ENCODE measurements around the gene PSMD3. TPM values are rescaled to one million over a fixed set of nuclear protein-coding genes. Genes with fewer than 3 reads are reported as not detected.

The PSMD3 gene
- total RNA-seq, 1 donor from 2014 or later: 116 TPM

DNA sequence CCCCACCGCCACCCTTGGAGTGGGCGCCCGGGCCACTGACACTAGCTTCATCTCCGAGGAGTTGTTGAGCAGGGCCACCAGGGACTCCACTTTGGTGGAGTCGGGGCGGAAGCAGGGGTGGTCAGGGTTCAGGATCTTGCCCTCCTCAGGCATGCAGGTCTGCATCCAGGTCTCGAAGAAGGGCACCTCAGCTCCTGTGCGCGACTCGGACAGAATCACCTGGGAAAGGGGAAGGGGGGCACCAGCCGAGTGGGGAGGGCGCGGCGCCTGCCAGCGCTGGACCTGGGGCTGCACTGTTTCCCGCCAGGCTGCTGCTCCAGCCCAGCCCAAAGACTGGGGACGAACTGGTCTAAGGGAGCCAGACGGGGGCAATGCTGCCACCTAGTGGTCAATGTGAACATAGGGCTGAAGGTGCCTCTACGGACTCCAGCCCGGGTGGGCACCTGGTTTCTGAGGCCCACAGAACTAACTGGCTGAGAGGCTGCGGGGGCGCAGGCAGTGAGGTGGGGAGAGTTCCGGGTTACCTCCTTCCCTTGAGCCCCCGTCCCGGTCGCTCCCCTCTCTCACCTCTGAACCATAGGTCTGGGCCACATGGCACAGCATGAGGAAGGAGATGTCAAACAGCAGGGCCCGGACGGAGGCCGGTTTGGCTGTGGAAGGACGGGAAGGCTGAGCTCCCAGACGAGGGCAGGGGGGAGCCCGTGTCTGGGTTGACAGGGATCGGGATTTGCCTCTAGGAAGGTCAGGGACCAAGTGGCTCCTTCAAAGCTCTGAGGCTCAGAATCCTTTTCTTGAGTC is 46.4 kb downstream of the PSMD3 start:
- Mint-ChIP-seq H3K27ac (no peak overlapping the region), H3K4me3 (no peak overlapping the region), H3K36me3 (peaks cover 17% of the 10 kb centered on the region), H3K9me3 (no peaks in the 10 kb centered on the region), H3K4me1 (ENCODE audit: unreplicated experiment) (peaks cover 8% of the 10 kb centered on the region), H3K27me3 (no peaks in the 10 kb centered on the region)
- peak; percentile 84 for DNase-seq (ENCODE audit: extremely low spot score, unreplicated experiment)
- TF ChIP-seq, protein P1, sequence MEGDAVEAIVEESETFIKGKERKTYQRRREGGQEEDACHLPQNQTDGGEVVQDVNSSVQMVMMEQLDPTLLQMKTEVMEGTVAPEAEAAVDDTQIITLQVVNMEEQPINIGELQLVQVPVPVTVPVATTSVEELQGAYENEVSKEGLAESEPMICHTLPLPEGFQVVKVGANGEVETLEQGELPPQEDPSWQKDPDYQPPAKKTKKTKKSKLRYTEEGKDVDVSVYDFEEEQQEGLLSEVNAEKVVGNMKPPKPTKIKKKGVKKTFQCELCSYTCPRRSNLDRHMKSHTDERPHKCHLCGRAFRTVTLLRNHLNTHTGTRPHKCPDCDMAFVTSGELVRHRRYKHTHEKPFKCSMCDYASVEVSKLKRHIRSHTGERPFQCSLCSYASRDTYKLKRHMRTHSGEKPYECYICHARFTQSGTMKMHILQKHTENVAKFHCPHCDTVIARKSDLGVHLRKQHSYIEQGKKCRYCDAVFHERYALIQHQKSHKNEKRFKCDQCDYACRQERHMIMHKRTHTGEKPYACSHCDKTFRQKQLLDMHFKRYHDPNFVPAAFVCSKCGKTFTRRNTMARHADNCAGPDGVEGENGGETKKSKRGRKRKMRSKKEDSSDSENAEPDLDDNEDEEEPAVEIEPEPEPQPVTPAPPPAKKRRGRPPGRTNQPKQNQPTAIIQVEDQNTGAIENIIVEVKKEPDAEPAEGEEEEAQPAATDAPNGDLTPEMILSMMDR (conservative IDR thresholded peaks at IDR 0.05): peak; percentile 97

DNA sequence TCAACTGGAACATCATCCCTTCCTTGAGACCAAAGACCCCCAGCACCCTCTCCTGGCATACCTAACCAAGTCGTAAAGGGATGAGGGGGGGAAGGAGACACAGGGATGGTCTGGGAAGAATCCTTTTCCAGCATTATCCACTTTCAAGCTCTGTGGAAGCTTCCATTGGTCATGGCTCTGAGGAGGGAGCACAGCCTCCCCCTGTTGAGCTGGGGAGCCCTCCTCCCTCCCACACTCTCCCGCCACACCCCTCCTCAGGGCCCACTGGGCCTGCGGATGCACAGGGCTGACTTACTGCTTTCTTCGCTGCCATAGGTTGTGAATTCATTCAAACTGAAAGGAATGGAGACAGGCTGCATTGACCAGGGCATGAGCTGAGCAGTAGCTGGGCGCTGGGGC is 47.0 kb downstream of the PSMD3 start:
- Mint-ChIP-seq H3K27me3 (no peaks in the 10 kb centered on the region), H3K36me3 (peaks cover 18% of the 10 kb centered on the region), H3K27ac (no peak overlapping the region), H3K9me3 (no peaks in the 10 kb centered on the region), H3K4me1 (ENCODE audit: unreplicated experiment) (peaks cover 8% of the 10 kb centered on the region), H3K4me3 (no peak overlapping the region)
- DNase-seq (ENCODE audit: extremely low spot score, unreplicated experiment): no peak
- TF ChIP-seq, protein P1 (conservative IDR thresholded peaks at IDR 0.05): no peak

DNA sequence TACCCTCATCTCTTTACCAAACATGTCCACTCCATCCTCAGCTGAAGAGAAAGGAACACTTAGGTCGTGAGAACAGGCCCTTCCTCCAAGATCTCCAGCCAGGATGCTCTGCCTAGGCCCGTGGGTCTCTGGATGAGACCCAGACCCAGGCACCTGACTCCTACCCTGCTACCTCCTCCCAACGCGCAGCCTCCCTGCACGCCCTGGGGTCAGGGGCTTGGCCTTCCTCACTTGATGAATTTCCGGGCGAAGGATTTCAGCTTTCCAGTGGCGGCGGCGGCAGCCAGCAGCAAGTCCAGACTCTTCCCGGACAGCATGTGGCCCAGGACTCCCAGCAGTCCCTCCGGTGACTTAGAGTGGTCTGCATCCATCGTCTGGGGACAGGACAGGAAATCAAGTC is 48.0 kb downstream of the PSMD3 start:
- peaks cover 18% of the 10 kb centered on the region for H3K36me3 Mint-ChIP-seq
- TF ChIP-seq, protein P1 (conservative IDR thresholded peaks at IDR 0.05): no peak
- DNase-seq (ENCODE audit: extremely low spot score, unreplicated experiment): no peak
- no peaks in the 10 kb centered on the region for H3K27me3 Mint-ChIP-seq
- no peak overlapping the region for H3K27ac Mint-ChIP-seq
- H3K4me1 Mint-ChIP-seq (ENCODE audit: unreplicated experiment): peaks cover 4% of the 10 kb centered on the region
- H3K9me3 Mint-ChIP-seq: no peaks in the 10 kb centered on the region
- H3K4me3 Mint-ChIP-seq: no peak overlapping the region

DNA sequence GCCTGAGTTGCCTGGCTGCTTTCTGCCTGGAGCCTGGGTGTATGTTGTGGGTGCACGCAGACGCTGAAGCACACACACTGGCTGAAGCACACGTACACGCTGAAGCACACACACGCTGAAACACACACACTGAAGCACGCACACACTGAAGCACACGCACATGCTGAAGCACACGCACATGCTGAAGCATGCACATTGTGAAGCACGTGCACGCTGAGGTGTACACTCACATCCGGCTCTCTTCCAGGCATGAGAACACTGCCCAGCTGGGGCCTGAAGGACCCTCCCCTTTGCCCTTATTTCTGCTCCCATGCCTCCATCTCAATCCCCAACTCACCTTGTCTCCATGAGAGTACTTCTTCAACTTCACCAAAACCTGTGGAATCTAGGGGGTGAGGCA is 51.1 kb downstream of the PSMD3 start:
- Mint-ChIP-seq H3K4me3 (no peak overlapping the region), H3K4me1 (ENCODE audit: unreplicated experiment) (no peaks in the 10 kb centered on the region), H3K27ac (no peak overlapping the region), H3K27me3 (no peaks in the 10 kb centered on the region), H3K9me3 (no peaks in the 10 kb centered on the region), H3K36me3 (peaks cover 15% of the 10 kb centered on the region)
- DNase-seq (ENCODE audit: extremely low spot score, unreplicated experiment): no peak
- TF ChIP-seq, protein P1 (conservative IDR thresholded peaks at IDR 0.05): no peak

DNA sequence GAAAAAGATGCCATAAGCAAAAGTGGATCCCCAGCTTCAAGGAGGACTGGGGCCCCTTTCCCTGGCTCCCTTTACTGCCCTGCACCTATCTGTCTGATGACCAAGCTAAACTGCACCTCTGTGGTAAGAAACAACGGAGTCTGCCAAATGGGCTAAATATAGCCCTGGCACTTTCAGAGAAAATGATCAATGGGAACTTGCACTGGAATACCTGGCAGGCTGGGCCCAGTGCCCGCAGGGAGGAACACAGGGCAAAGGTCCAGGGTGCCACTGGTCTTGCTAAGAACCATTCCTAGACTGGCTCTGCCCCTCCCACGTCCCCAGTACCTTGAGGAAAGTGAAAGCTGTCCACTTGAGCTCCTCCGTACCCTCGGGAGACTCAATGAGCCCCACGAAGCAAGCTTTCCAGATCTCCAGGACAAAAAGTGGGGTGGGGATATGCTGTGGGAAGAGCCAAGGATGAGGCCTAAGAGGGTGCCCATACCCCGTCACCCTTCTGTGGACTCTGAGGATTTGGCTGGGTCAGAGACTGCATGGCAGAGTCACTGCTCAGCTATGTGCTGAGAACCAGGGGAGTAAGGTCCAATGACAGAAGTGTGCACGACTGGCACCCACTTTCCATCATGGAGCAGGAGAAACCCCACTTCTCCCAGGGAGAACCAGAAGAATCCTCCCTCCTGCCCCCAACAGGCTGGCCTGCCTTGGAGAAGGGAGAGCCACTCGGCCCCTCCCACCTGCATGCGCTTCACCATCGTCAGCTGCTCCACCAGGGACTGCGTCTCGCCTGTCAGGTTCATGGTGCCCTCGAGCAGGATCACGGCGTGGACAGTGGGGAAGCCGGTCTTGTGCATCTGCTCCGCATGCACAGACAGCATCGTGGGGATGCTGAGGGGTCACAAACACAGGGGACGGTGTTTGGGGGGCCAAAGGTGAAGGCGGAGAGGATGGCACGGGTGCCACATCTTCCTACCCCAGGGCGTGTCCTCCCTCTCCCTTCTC is 52.0 kb downstream of the PSMD3 start:
- Mint-ChIP-seq H3K36me3 (peaks cover 15% of the 10 kb centered on the region), H3K9me3 (no peaks in the 10 kb centered on the region), H3K27ac (no peak overlapping the region), H3K4me3 (no peak overlapping the region), H3K27me3 (no peaks in the 10 kb centered on the region), H3K4me1 (ENCODE audit: unreplicated experiment) (no peaks in the 10 kb centered on the region)
- DNase-seq (ENCODE audit: extremely low spot score, unreplicated experiment): no peak
- TF ChIP-seq, protein P1 (conservative IDR thresholded peaks at IDR 0.05): no peak

Data from type B pancreatic cell (in vitro differentiated cells).